Renal cortical epithelial cell (primary cell): Measurements from ENCODE around the gene CCSER1. TPM values are rescaled to one million over a fixed set of nuclear protein-coding genes. Genes with fewer than 3 reads are reported as not detected.

Experiments used
- DNase-seq: peaks from one replicate; pipeline ENCODE4 v3.0.0-alpha.2; 2011; ENCODE audit warnings: low read depth
- total RNA-seq: library from RNA; depleted of rRNA; stranded (reverse); fragments of >200 nt; gene quantifications from 2 replicates; pipeline ENCODE4 v1.2.3, GENCODE V29; 2014

The CCSER1 gene
- total RNA-seq, 1 donor from 2014 or later: 2.4 TPM

GRCh38 chr4:90545380-90545779, 418.2 kb downstream of the CCSER1 start:
- DNase-seq: no peak

- DNase-seq: peak; percentile 77
Observed at GRCh38 chr4:90546114-90546513, 418.9 kb downstream of the CCSER1 start.

- no peak for DNase-seq
Observed at GRCh38 chr4:90570615-90571014, 443.4 kb downstream of the CCSER1 start.

- DNase-seq: no peak
Observed at GRCh38 chr4:90572996-90573395, 445.8 kb downstream of the CCSER1 start.

- DNase-seq: no peak
Observed at GRCh38 chr4:90575371-90575770, 448.2 kb downstream of the CCSER1 start.

GRCh38 chr4:90580326-90580725, 453.1 kb downstream of the CCSER1 start:
- DNase-seq: no peak

GRCh38 chr4:90582087-90582486, 454.9 kb downstream of the CCSER1 start:
- DNase-seq: no peak

GRCh38 chr4:90584051-90584450, 456.9 kb downstream of the CCSER1 start:
- DNase-seq: no peak

- no peak for DNase-seq
Observed at GRCh38 chr4:90585961-90586360, 458.8 kb downstream of the CCSER1 start.

- DNase-seq: no peak
Observed at GRCh38 chr4:90586799-90587198, 459.6 kb downstream of the CCSER1 start.

- DNase-seq: no peak
Observed at GRCh38 chr4:90597927-90598326, 470.7 kb downstream of the CCSER1 start.

- DNase-seq: no peak
Observed at GRCh38 chr4:90598741-90599140, 471.5 kb downstream of the CCSER1 start.

- no peak for DNase-seq
Observed at GRCh38 chr4:90602726-90603125, 475.5 kb downstream of the CCSER1 start.

GRCh38 chr4:90603540-90603939, 476.3 kb downstream of the CCSER1 start:
- DNase-seq: no peak

- DNase-seq: no peak
Observed at GRCh38 chr4:90606781-90607180, 479.6 kb downstream of the CCSER1 start.

- DNase-seq: no peak
Observed at GRCh38 chr4:90614371-90614770, 487.2 kb downstream of the CCSER1 start.

- peak; percentile 13 for DNase-seq
Observed at GRCh38 chr4:90621080-90621479, 493.9 kb downstream of the CCSER1 start.

GRCh38 chr4:90624781-90625180, 497.6 kb downstream of the CCSER1 start:
- no peak for DNase-seq

GRCh38 chr4:90641861-90642599, 514.8 kb downstream of the CCSER1 start:
- no peak for DNase-seq

GRCh38 chr4:90643156-90643555, 516.0 kb downstream of the CCSER1 start:
- no peak for DNase-seq

GRCh38 chr4:90648311-90648710, 521.1 kb downstream of the CCSER1 start:
- DNase-seq: no peak

- no peak for DNase-seq
Observed at GRCh38 chr4:90648791-90649190, 521.6 kb downstream of the CCSER1 start.

GRCh38 chr4:90660672-90661071, 533.5 kb downstream of the CCSER1 start:
- DNase-seq: no peak

- no peak for DNase-seq
Observed at GRCh38 chr4:90670183-90670582, 543.0 kb downstream of the CCSER1 start.
